NCI-H2227 (cell line): ENCODE results near the gene POTEF.
"Not testable (repeated sequence)": the region's sequence is repeated elsewhere in the genome, so short reads cannot be mapped to it uniquely, and the experiment has no call there.

Experiments used
- DNase-seq: peaks from one replicate; lab custom pipeline; 2025; ENCODE audit not compliant: unreplicated experiment; lab: John Stamatoyannopoulos, UW

The POTEF gene

GRCh38 chr2:130135692-130136541 is 6.9 kb upstream of the POTEF start:
- DNase-seq, result no peak

- DNase-seq, result not testable (repeated sequence)
Observed at GRCh38 chr2:130128464-130128863, 558 bp downstream of the POTEF start.

- not testable (repeated sequence) for DNase-seq
Observed at GRCh38 chr2:130127726-130128125, 1.3 kb downstream of the POTEF start.

- DNase-seq, result not testable (repeated sequence)
Observed at GRCh38 chr2:130120924-130121323, 8.1 kb downstream of the POTEF start.

GRCh38 chr2:130102597-130103363 is 26.2 kb downstream of the POTEF start:
- DNase-seq, result peak; percentile 69

GRCh38 chr2:130062645-130063044 is 66.4 kb downstream of the POTEF start:
- DNase-seq, result not testable (repeated sequence)

GRCh38 chr2:130059982-130060381 is 69.0 kb downstream of the POTEF start:
- DNase-seq, result not testable (repeated sequence)

GRCh38 chr2:130056336-130056735 is 72.7 kb downstream of the POTEF start:
- DNase-seq, result not testable (repeated sequence)

GRCh38 chr2:130053217-130053911 is 75.7 kb downstream of the POTEF start:
- DNase-seq, result not testable (repeated sequence)

GRCh38 chr2:130052376-130052775 is 76.6 kb downstream of the POTEF start:
- not testable (repeated sequence) for DNase-seq

GRCh38 chr2:130048422-130048821 is 80.6 kb downstream of the POTEF start:
- DNase-seq, result not testable (repeated sequence)

- not testable (repeated sequence) for DNase-seq
Observed at GRCh38 chr2:130038265-130038603, 90.8 kb downstream of the POTEF start.

GRCh38 chr2:130025931-130026330 is 103.1 kb downstream of the POTEF start:
- peak; percentile 11 for DNase-seq
